ENCODE data around the gene LRPPRC. TPM values are rescaled to one million over a fixed set of nuclear protein-coding genes. Genes with fewer than 3 reads are reported as not detected.

The LRPPRC gene
- total and polyA plus RNA-seq, 10 of the 15 experiments (the other 5 are each of a cell fraction or from before 2014, with no cell fraction given), result 34.1 to 152 (median 97.0) TPM

- ChIA-PET CTCF (interaction anchor here (1.2 kb wide), 1 partner anchor 9 kb away, joined by 3 read pairs; no protein-coding TSS in a partner anchor), POLR2A (no interaction called here), SMC1A (ENCODE audit: uncharacterized antibody, unreplicated experiment) (no interaction called here), RAD21 (ENCODE audit: unreplicated experiment) (no interaction called here)
- 0 out of 2 replicates have a peak, but pooled peaks cover 2% of the 10 kb centered on the region for H3K4me1 ChIP-seq (ENCODE audit: control insufficient read depth, insufficient read depth, low read length)
- no peak overlapping the region for H3K4me3 ChIP-seq
- peaks cover 9 to 26% of the 10 kb centered on the region in 2 experiments for H3K36me3 ChIP-seq (ENCODE audit: control insufficient read depth in 2 of 2, insufficient read depth in 2 of 2, low read length in 1 of 2)
- no peak for FAIRE-seq
- BruUV-seq (replicated peaks), result no TSS peak
- no peak for TF ChIP-seq MEF2A (IDR thresholded peaks at IDR 0.05; ENCODE audit: insufficient read depth, low read depth, low read length)
- no peak for TF ChIP-seq POLR2A (IDR thresholded peaks at IDR 0.05; ENCODE audit: low read depth, low read length)
- no peak for TF ChIP-seq RB1 (IDR thresholded peaks at IDR 0.05; ENCODE audit: borderline replicate concordance)
- no peak for TF ChIP-seq ZNF24 (IDR thresholded peaks at IDR 0.05)
- no peak for TF ChIP-seq ZNF592 (IDR thresholded peaks at IDR 0.05)
- TF ChIP-seq RBBP5 (conservative IDR thresholded peaks at IDR 0.05), result no peak
- TF ChIP-seq PBX3 (IDR thresholded peaks at IDR 0.05; ENCODE audit: insufficient replicate concordance, low read depth, low read length), result no peak
- no peak for TF ChIP-seq DPF2 (IDR thresholded peaks at IDR 0.05)
- no peak for TF ChIP-seq SUPT20H (IDR thresholded peaks at IDR 0.05; ENCODE audit: borderline replicate concordance, control insufficient read depth, low read depth, low read length)
- TF ChIP-seq RELA (IDR thresholded peaks at IDR 0.05; ENCODE audit: borderline replicate concordance, partially characterized antibody), result no peak
- no peak for TF ChIP-seq RFX5 (IDR thresholded peaks at IDR 0.05; ENCODE audit: low read depth, low read length)
- no peak for TF ChIP-seq CBX3 (IDR thresholded peaks at IDR 0.05; ENCODE audit: borderline replicate concordance, low read depth)
- no peak for TF ChIP-seq IKZF1 (conservative IDR thresholded peaks at IDR 0.05)
- TF ChIP-seq STAT3 (IDR thresholded peaks at IDR 0.05; ENCODE audit: low read depth, low read length), result no peak
- no peak overlapping the region for H3K4me2 ChIP-seq (ENCODE audit: control insufficient read depth, insufficient read depth)
- over 99% methylated on average over 5 of the region's 5 CpGs for WGBS (ENCODE audit: insufficient coverage, insufficient replicate concordance, low lambda C conversion rate, missing lambda C conversion rate)
- in situ Hi-C loops (cut with MboI), result no loop called here
- DNase-seq (ENCODE audit: low read depth, low spot score), result no peak
- no peak for ATAC-seq
- intact Hi-C loops (cut with micrococcal nuclease; ENCODE audit: unreplicated experiment), result no loop called here
- H3K27me3 ChIP-seq (replicated peaks in 1 of 2; ENCODE audit: control insufficient read depth in 2 of 2, insufficient read depth in 2 of 2, low read length in 1 of 2), result no peaks in the 10 kb centered on the region
- no peaks in the 10 kb centered on the region for H3K9me3 ChIP-seq (replicated peaks; ENCODE audit: control insufficient read depth, insufficient read depth, low read length)
- H2AFZ ChIP-seq (ENCODE audit: control insufficient read depth, low read depth, low read length), result no peak overlapping the region
- no peaks in the 10 kb centered on the region for H4K20me1 ChIP-seq (ENCODE audit: control insufficient read depth, insufficient read depth)
- H3K27ac ChIP-seq (ENCODE audit: control insufficient read depth, insufficient read depth), result no peak overlapping the region
- H3K79me2 ChIP-seq (ENCODE audit: control insufficient read depth, insufficient read depth, low read length), result no peaks in the 10 kb centered on the region
- H3K9ac ChIP-seq (ENCODE audit: control insufficient read depth, insufficient read depth, low read length), result no peak overlapping the region
These were observed 111.1 kb downstream of the LRPPRC start for GRCh38 chr2:43884689-43885088.
